HG03064 (cell line): ENCODE measurements around the gene PTPRT.

Experiments
- ATAC-seq: cut with Tn5 transposase; IDR thresholded peaks from one replicate; pipeline ENCODE4 v1.9.1; 2021; ENCODE audit warnings: low read depth; ENCODE audit not compliant: unreplicated experiment

PTPRT gene

DNA sequence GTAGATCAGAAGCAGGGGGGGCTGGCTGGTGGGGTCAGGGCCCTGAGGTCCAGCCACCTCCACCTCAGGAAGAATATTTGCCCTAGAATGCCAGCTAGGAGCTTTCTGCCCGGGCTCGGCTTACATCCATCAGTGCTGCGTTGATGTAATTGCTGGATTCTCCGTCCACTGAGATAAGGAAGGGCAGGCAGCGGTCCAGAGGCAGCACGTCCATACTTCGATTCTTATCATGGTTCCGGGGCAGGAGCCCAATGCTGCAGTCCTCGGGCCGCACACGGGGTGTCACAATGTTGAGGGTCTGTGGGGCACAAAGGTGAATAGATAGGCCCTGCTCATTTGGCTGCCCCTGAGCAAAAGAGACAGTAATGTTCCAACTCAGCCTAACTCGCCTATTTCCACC, 1087.7 kb downstream of the PTPRT start:
- no peak for ATAC-seq

DNA sequence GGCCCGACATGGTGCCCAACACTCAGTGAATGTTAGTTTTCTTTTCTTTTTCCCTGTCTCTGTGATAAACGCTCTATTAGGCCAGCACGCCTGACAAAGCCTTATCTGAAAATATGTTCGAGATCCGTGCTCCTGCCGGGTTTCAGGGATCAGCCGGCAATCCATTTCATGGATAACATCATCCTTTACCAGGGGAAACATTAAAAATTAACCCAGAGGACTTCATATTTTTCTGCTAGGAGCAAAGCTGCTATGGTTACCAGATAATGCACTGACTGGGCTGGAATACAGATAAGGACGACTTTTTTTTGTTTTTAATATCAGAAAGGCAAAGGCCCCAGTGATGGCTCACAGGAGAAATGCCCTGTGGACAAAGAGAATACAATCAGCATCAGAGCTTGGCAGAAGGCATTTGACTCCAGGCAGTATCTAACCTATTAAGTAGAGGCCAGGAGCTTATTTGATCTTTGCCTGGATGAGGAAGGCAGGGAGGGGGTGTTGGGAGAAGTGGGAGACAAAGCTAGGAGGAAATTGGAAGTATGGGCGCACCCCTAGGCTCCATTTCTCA, 1089.5 kb downstream of the PTPRT start:
- no peak for ATAC-seq

DNA sequence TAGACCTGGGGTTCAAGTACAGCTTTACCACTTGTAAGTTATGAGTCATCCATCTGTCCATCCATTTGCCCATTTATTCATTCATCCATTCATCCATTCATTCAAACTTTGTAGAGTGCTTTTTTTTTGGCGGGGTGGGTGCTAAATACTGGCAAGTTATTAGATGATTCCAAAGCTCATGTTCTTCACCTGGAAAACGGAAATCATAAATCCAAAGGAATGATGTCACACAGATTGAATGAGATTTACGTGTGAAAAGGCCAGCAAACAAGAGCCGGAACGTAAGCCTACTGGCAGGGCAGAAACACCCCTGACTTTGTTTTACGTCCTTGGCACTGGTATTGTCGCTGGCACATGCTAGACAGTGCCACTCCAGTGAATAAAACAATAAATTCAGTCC, 1090.6 kb downstream of the PTPRT start:
- ATAC-seq: no peak

DNA sequence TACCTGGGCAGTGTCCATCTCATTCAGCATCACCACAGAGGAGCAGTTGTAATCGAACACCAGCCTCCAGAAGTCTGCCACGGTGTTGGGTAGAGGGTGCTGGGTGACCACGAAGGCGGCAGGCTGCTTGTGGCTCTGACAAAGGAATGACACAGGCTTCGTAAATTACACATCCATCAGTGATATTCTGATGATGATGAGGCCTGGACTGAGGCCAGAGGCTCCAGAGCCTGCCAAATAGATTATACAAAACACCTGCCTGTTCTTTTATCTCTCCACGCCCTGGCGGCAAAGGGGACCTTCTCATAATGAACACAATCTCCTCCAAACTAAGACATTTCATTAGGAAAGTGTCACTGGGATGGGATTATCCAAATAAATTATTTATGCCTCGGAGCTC, 1091.3 kb downstream of the PTPRT start:
- ATAC-seq: no peak

DNA sequence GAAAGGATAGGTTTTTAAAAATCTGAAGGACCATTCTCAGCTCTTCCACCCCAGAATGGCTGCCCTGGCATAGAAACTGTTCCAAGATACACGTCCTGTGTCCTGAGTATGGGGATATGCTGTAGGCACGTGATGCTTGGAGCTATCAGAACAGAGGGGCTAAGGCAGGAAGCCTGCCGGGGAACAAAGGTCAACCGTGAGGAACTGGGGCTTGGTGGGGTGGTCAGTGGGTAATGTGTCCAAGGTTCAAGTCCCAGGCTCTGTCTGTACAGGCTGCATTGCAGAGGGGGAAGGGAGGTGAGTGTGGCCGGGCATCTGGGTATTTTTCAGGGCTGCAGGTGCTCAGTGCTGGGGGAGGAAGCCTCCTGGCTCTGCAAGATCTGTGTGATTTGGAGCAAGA, 1092.0 kb downstream of the PTPRT start:
- no peak for ATAC-seq

DNA sequence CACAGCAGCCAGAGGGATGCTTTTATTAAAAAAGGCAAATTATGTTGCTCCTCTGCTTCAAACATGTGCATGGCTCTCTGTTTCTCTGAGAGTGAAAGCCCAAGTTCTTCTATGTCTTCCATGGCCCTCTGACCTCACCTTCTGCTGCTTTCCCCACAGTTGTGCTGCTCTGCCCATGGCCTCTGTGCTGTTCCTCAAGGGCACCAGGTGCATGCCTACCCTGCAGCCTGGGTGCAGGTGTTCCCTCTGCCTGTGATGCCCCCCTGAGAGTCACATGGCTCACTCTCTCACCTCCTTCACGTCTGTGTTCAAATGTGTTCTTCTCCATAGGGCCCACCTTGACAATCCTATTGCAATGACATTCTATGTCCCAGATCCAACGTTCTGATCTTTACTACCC, 1094.5 kb downstream of the PTPRT start:
- no peak for ATAC-seq

DNA sequence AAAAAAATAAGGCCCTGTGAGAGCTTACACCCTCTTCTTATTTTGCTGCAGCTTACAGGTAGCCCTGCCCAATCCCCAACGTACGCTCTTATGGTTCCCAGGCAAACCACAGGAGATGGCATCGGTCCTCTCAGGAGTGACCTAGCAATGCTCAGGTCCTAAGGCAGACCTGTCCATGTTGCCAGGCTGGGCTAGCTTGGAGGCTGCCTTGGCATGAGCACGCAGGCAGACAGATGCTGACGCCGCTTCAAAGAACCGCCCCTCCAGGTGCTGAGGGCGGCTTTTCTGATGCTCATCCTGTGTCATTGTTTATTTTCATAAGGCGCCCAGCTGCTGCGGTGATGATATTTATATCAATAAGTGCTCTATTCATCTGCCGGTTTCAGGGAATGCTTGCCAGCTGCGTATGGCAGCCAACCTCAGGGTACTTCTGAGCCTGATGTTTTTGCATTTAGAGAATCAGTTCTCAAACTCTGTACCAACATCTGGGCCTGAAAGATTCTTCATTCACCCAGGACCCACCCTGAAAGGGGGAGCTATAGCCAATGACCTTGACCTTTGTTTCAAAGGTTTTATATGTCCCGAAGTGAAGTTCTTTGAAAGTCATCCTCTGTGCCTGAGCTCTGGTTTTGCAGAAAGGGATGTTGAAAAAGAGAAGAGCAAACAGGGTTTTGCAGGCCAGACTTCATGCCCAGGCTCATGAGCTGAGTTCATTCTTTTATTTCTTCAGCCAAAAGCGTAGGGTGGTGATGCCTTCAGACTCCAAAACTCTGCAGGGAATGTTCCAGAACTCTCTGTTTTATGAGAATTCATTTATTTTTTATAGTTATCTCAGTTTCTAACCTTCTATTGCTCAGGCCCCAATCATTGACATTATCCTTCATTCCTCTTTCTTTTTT, 1095.9 kb downstream of the PTPRT start:
- ATAC-seq: no peak

DNA sequence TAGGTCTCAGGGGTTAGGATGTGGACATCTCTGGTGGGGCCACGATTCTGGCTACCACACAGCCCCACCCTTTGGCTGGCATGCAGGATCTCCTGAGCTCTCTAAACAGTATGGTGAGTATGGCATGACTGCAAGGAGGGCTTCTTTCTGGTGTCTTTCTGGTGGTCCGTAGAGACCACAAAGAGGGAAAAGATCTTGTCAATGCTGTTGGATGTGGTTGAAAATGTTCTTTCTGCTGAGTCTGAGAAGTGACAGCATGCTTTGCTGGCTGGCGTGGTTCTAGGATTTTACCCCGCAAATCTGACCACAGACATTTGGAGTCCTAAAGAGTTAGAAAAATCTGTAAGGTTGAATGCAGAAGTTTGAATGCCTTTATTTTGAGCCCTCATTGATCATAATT, 1096.7 kb downstream of the PTPRT start:
- no peak for ATAC-seq

DNA sequence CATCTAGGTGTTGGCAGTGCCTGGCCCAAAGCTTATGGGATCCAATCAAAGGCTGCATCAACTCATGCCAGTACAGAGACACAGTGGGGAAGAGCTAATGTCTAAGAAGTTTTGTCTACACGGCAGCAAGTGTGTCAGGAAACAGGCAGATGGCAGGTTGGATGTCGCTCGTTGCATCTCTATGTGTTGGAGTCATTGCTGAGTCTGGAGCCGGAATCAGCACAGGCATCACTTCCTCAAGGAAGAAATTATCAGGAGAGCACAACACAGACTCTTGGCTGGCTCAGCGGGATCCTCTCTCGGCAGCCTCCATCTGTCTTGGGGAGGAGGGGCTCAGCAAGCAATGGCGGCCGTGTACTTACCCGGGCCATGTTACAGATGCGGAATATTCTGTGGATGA, 1104.3 kb downstream of the PTPRT start:
- no peak for ATAC-seq

DNA sequence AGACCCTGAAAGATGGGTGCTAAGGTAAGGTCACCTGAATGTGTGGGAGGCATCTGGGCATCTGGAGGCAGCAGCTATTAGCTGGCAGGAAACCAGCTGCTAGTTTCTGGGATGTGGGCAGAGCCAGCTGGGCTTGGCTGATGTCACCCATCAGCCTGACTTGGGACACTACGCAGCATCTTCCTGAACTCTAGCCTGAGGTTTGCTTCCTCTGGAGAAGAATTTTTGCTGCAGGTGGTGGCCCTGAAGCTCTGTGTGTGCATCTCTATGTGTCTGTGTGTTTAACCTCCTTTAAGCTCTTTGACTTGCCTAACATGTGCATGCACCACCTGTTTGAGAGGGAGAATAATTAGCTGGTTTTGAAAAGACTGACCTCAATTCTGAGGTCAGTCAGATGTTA, 1106.4 kb downstream of the PTPRT start:
- ATAC-seq: no peak

DNA sequence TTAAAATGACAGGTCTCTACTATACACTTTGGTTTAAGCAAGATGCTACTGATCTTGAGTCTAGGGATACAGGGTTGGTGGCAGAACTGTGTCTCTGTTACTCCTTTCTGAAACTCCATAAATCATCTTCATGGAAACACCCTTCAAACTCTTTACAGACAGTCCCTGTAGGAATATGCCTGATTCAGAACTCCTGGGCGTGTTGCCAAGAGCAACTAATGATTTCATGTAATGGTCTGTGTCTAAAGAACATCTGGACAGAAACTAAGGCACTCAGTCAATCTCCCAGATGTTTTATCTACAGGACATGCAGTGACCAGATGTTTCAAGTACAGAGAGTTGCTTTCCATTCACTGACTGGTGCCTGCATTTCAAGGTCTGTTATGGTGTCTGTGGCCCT, 1107.1 kb downstream of the PTPRT start:
- ATAC-seq: no peak

DNA sequence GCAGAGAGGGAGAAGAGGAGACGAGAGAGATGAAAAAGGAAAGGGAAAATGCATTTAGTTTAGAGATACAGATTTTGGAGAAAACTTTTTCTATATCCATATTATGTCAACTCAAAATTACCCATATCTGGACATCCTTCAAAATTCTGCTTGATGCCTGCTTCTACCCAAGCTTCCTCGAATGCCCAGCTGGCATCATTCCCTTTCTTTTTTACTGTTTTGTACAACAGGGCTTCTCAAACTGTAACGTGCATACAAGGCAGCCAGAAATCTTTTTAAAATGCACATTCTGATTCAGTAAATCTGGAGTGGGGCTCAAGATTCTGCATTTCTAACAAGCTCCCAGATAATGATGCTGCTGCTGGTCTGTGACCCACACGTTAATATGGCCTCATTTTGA, 1108.8 kb downstream of the PTPRT start:
- ATAC-seq: no peak

DNA sequence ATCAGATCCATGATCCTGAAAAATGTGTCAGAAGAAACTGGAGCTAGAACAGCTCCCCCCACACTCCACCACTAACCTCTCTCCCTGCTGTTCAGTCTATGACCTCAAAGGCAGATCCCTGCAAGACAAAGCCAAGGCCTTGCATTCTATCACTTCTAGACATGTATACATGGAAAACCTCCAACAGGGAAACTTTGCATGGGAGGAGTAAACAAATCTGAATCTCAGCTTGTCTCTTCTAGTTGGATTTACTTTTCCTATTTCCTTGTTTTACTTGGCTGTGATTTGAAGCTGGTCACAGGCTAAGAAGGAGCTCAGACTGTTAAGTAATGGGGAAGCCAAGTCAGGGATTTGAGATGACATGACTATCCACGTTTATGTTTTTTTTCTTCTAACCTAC, 1114.8 kb downstream of the PTPRT start:
- ATAC-seq: no peak

DNA sequence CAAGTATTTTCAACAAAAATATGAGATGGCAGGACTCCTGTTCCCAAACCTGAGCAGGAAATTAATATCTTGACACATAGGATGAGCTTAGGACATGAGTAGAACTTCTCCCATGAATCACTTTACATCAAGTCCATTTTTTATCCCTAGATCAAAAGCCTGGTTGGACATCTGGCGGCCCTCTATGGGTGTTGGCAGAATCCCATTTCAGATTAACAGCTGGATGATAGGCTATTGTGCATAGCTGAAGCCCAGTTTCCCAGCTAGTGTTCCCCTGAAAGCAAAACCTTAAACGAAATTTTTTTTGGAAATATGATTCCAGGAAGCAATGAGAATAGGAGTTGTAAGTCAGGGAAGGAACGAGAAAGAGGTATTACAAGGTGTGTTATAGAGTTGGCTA, 1122.1 kb downstream of the PTPRT start:
- ATAC-seq: no peak

DNA sequence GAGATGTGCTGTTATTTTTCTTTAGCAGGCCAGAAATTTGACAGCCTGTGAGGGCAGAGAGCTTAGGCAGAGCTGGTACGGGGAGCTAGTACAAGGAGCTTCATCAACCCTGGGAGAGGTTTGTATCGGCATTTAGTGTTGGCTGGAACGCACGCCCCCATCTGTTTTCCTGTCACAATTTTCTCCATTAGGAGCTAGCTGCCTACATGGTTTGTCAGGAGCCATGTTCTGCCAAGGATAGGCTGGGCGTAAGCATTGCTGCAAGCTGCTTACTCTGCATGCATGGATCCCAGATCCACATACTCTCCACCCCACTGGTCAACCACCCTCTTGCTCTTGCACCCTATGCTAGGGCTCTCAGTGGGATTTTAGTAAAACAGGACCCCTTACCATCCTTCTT, 1122.5 kb downstream of the PTPRT start:
- no peak for ATAC-seq

DNA sequence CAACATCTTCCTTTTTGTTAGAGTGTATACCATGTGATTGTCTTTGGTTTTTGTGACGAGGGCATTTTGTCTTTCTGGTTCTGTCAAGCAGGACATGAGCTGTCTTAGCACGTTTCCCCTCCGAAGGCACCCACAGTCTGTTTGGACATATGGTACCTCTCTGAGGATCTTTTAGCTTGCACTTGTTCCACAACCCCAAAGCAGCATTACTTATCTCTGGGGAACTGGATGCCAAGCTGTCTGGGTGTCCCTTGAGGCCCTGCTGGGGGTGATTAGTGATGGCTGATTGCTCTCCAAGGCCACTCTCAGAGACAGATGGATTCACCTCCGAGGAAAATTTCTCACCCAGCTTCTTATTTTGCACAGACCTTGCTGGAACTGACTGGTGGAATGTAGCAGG, 1126.6 kb downstream of the PTPRT start:
- no peak for ATAC-seq

DNA sequence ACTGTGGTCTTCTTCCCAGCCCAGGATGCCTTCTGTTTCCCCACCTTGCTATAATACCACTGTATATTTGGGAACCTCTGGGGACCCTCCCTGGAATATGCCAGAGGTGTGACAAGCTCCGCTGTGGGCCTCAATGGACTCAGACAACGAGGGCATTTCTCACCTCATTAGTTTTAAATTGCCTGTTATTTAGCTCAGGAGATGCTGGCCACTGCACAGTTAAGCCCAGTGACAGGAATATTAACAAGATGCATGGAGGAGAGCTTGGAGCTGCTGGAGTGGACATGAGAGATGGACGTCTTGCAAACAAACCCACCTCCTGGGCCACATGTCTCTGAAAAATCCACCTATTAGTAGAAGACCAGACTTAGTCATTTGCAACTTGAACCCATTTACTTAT, 1136.4 kb downstream of the PTPRT start:
- no peak for ATAC-seq

DNA sequence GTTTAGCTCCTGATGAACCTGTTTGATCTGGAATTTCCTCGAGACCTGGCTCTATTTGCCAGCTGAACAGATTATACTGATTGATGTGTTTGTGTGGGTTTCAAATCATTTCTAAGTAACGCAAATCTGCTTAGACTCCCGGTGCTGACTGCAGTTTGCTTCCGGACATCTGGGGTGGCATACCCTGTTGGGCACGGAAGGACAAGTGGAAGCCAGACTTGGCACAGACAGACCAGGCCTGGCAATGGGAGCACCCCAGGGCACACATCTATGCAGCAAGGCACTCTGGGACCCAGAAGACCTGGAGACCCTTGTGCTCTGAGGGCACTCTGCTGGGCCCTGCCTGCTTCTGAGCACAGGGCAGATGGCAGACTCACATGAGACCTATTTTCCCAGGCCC, 1137.8 kb downstream of the PTPRT start:
- no peak for ATAC-seq

DNA sequence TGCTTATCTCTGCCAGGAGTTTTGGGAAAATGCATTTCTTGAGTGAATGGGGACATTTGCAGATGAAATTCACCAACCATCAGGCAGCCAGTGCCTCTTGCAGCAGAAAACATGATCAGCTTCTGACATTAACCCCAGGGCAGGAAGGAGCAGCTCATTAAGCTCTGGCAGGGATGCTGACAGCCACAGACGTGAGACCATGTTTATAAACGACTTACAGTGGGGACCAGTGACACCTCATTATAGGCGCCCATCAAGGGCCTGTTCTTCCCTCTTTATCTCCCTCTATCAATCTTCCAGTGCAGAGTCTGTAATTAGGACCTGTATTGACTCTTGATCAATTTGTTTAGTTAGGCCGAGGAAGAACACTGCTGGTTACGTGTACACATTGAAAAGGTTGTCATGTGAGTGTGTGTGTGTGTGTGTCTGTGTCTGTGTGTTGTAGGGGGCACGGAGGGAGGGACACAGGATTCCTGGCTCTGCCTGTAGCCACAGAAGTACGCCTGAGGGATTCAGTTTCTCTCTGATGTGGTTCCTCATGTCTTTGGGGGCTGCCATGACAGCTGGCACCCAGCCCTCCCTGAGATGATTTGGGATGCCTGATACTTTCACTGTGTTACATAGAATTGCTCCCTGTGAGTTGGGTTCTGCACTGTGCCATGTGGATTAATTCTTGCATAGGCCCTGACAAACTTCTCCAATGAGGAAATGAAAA, 1143.2 kb downstream of the PTPRT start:
- ATAC-seq: no peak

DNA sequence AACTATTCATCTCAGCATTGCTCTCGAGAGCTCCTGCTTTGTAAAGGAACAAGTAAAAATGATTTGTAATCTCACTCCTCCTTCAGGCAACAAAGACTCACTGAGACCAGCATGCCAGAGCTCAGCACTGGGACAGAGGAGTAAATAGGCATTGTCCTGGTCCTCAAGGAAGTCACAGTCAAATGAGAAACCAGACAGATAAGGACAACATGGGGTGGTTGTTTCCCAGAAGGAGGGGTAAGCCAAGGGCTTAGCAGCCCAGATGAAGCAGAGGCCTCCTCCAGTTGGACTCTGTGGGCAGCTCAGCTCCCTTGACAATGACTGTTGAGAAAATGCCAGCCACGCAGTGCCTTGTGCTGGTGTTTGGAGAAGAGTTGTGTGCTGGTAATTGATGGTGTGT, 1145.8 kb downstream of the PTPRT start:
- no peak for ATAC-seq

DNA sequence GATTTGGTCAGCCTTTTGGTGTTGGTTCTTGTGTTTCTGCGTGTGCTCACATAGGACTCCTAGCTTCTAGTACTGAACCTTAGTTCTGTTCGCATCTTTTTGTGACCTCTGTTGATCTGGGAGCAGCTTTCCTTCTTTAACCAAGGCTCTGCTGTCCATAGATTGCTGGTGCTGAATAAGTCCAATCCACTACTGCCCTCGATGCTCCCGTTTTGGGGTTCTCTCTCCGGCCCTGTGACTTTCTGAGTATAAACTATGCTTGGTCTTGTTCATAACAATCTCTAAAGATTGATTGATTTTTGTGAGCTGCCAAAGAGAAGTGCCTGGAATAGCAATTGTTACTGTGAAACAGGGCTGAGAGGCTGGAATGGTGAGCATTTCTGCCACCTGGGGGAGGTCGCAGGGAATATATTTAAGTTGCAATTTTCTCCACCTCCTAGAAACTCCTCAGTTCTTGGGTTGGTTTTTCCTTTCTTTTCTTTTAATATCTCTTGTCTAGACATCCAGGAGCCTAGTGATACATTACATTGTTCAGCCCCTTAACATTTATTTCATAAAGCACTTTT, 1148.6 kb downstream of the PTPRT start:
- no peak for ATAC-seq
